Measurements from ENCODE around the gene ZBTB8A.
"Not testable (repeated sequence)": the region's sequence is repeated elsewhere in the genome, so short reads cannot be mapped to it uniquely, and the experiment has no call there.

Gene ZBTB8A

GRCh38 chr1:32622205-32622604, 83.0 kb downstream of the ZBTB8A start:
- Histone ChIP-seq H3K27ac (ENCODE audit: low read depth, low read length) (no peak overlapping the region), H3K9me3 (ENCODE audit: control insufficient read depth, insufficient read depth, low read depth, low read length) (no peaks in the 10 kb centered on the region), H3K4me3 (ENCODE audit: low read depth, low read length) (no peak overlapping the region), H3K27me3 (ENCODE audit: control insufficient read depth, insufficient read depth, low read length) (no peaks in the 10 kb centered on the region), H3K9ac (ENCODE audit: low read length) (no peak overlapping the region), H3K4me1 (ENCODE audit: control insufficient read depth, insufficient read depth, low read length) (no peaks in the 10 kb centered on the region), H3K36me3 (ENCODE audit: control insufficient read depth, insufficient read depth, low read length) (peaks cover 37% of the 10 kb centered on the region)

DNA sequence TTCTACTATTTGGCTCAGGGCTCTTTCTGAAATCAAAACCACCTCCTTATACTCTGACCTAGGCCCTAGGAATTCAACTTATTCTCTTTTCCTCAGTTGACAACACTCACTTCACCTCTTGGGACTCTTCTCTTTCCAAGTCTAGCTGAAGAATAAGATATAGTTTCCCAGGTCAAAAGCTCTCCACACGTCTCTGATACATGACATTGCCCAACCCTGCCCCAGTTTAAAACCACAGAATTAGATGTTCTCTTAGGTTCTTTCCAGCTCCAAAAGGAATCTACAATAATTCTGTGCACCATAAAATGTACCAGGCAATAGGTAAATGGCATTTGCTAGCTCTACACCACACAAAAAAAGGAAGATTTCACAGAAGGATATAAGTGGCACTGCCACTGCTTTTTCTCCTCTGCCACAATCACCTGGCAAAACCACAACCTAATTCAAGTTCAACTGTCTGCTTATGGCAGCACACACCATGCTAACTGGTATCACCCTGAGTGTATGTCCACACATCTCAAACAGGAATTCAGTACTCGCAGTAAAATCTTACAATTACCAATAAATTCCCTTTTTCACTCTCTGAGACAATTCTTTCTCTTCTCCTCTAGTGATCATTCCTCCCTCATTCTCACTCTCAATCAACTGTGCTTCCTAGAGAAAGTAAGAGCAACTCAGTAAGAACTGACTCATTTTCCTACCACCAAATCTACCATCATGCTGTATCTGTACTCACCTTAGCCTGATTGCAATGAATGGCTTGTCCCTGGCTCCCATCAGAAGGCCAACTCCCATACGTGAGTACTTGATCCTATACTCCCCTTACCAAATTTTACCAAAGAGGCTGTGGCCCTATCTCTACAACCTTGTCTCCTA, 83.8 kb downstream of the ZBTB8A start:
- H3K9ac ChIP-seq (ENCODE audit: low read length): no peak overlapping the region
- H3K9me3 ChIP-seq (ENCODE audit: control insufficient read depth, insufficient read depth, low read depth, low read length): no peaks in the 10 kb centered on the region
- no peak overlapping the region for H3K27ac ChIP-seq (ENCODE audit: low read depth, low read length)
- H3K27me3 ChIP-seq (ENCODE audit: control insufficient read depth, insufficient read depth, low read length): no peaks in the 10 kb centered on the region
- no peaks in the 10 kb centered on the region for H3K4me1 ChIP-seq (ENCODE audit: control insufficient read depth, insufficient read depth, low read length)
- H3K4me3 ChIP-seq (ENCODE audit: low read depth, low read length): no peak overlapping the region
- H3K36me3 ChIP-seq (ENCODE audit: control insufficient read depth, insufficient read depth, low read length): peaks cover 45% of the 10 kb centered on the region

DNA sequence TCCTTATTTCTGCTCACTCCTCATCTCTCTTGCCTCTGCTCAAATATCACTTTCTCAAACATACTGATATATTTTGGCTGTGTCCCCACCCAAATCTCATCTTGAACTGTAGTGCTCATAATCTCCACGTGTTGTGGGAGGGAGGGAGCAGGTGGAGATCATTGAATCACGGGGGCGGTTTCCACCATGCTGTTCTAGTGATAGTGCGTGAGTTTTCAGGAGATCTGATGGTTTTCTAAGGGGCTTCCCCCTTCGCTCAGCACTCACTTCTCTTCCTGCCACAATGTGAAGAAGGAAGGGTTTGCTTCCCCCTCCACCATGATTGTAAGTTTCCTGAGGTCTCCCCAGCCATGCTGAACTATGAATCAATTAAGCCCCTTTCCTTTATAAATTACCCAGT, 84.5 kb downstream of the ZBTB8A start:
- Histone ChIP-seq H3K9me3 (ENCODE audit: control insufficient read depth, insufficient read depth, low read depth, low read length) (no peaks in the 10 kb centered on the region), H3K4me3 (ENCODE audit: low read depth, low read length) (no peak overlapping the region), H3K27ac (ENCODE audit: low read depth, low read length) (no peak overlapping the region), H3K9ac (ENCODE audit: low read length) (no peak overlapping the region), H3K36me3 (ENCODE audit: control insufficient read depth, insufficient read depth, low read length) (peaks cover 48% of the 10 kb centered on the region), H3K27me3 (ENCODE audit: control insufficient read depth, insufficient read depth, low read length) (no peaks in the 10 kb centered on the region), H3K4me1 (ENCODE audit: control insufficient read depth, insufficient read depth, low read length) (no peaks in the 10 kb centered on the region)

- Histone ChIP-seq H3K27me3 (ENCODE audit: control insufficient read depth, insufficient read depth, low read length) (no peaks in the 10 kb centered on the region), H3K4me1 (ENCODE audit: control insufficient read depth, insufficient read depth, low read length) (no peaks in the 10 kb centered on the region), H3K9ac (ENCODE audit: low read length) (no peak overlapping the region), H3K36me3 (ENCODE audit: control insufficient read depth, insufficient read depth, low read length) (peaks cover 55% of the 10 kb centered on the region), H3K9me3 (ENCODE audit: control insufficient read depth, insufficient read depth, low read depth, low read length) (no peaks in the 10 kb centered on the region), H3K27ac (ENCODE audit: low read depth, low read length) (no peak overlapping the region), H3K4me3 (ENCODE audit: low read depth, low read length) (no peak overlapping the region)
These were observed 86.9 kb downstream of the ZBTB8A start for GRCh38 chr1:32626176-32626575.

GRCh38 chr1:32627596-32628162, 88.5 kb downstream of the ZBTB8A start:
- Histone ChIP-seq H3K27ac (ENCODE audit: low read depth, low read length) (no peak overlapping the region), H3K27me3 (ENCODE audit: control insufficient read depth, insufficient read depth, low read length) (no peaks in the 10 kb centered on the region), H3K36me3 (ENCODE audit: control insufficient read depth, insufficient read depth, low read length) (peaks cover 57% of the 10 kb centered on the region), H3K4me3 (ENCODE audit: low read depth, low read length) (no peak overlapping the region), H3K9ac (ENCODE audit: low read length) (no peak overlapping the region), H3K4me1 (ENCODE audit: control insufficient read depth, insufficient read depth, low read length) (peaks cover 6% of the 10 kb centered on the region), H3K9me3 (ENCODE audit: control insufficient read depth, insufficient read depth, low read depth, low read length) (no peaks in the 10 kb centered on the region)

DNA sequence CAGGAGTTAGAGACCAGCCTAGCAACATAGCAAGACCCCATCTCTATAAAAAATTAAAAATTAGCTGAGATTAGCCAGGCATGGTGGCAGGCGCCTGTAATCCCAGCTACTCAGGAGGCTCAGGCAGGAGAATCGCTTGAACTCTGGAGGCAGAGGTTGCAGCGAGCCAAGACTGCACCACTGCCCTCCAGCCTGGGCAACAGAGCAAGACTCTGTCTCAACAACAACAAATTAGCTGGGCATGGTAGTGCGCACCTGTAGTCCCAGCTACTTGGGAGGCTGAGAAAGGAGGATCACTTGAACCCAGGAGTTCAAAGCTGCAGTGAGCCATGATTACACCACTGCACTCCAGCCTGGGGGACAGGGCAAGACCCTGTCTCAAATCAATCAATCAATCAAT, 90.9 kb downstream of the ZBTB8A start:
- H3K9ac ChIP-seq (ENCODE audit: low read length); H3K9me3 ChIP-seq (ENCODE audit: control insufficient read depth, insufficient read depth, low read depth, low read length); H3K27ac ChIP-seq (ENCODE audit: low read depth, low read length); H3K4me3 ChIP-seq (ENCODE audit: low read depth, low read length); H3K27me3 ChIP-seq (ENCODE audit: control insufficient read depth, insufficient read depth, low read length): not testable (repeated sequence)
- H3K4me1 ChIP-seq (ENCODE audit: control insufficient read depth, insufficient read depth, low read length): peaks cover 23% of the 10 kb centered on the region
- H3K36me3 ChIP-seq (ENCODE audit: control insufficient read depth, insufficient read depth, low read length): peaks cover 68% of the 10 kb centered on the region

DNA sequence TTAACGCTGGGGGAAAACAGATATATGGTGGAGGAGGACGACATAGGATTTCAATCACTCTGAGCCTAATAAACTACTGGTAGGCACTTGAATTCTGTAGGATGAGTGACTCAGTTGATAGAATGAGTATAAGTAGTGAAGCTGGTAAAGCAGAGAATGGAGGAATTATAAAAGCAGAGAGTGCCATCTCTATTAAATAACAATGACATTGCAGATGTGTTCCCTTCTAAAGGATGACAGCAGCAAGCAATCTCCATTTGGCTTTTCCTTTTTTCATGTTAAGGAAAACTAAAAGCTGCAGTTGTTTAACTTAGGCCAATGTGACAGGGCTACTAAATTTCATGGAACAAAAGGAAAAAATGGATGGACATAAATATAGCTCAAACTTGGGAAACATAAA, 93.6 kb downstream of the ZBTB8A start:
- Histone ChIP-seq H3K9me3 (ENCODE audit: control insufficient read depth, insufficient read depth, low read depth, low read length) (no peaks in the 10 kb centered on the region), H3K4me3 (ENCODE audit: low read depth, low read length) (peak overlapping the region; percentile 34), H3K27me3 (ENCODE audit: control insufficient read depth, insufficient read depth, low read length) (no peaks in the 10 kb centered on the region), H3K27ac (ENCODE audit: low read depth, low read length) (peak overlapping the region; percentile 77; the same call in 1 of the 2 replicates), H3K36me3 (ENCODE audit: control insufficient read depth, insufficient read depth, low read length) (peaks cover 48% of the 10 kb centered on the region), H3K4me1 (ENCODE audit: control insufficient read depth, insufficient read depth, low read length) (peaks cover 46% of the 10 kb centered on the region), H3K9ac (ENCODE audit: low read length) (peak overlapping the region; percentile 17)

DNA sequence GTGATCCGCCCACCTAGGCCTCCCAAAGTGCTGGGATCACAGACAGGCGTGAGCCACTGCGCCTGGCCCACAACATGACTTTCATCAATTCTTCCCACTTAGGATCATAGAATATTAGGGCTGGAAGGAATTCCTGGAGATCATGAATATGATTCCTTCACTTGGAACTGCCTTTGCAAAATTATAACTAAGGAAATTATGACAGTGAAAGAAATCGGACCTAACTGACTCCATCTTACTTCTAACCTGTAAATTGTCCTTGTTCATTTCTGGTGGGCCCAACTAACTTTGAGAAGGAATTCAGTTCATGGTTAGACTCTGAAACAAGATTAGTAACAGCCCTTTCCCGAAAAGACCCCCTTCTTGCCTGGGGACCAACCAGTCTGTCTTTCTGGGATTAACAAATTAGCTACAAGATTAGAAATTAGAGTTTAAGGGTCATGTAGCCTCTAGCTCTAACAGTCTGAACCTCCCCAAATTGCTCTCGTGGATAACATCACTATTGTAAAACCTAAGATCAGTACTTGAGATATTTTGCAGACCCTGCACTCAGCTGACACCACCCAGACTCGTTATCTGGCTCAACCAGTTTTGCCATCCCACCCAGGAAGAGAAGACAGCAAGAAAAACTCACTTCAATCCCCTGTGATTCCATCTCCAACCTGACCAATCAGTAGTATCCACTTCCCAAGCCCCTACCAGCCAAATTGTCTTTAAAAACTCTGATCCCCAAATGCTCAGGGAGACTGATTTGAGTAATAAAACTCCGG, 96.5 kb downstream of the ZBTB8A start:
- Histone ChIP-seq H3K9me3 (ENCODE audit: control insufficient read depth, insufficient read depth, low read depth, low read length) (no peaks in the 10 kb centered on the region), H3K4me1 (ENCODE audit: control insufficient read depth, insufficient read depth, low read length) (peaks cover 47% of the 10 kb centered on the region), H3K36me3 (ENCODE audit: control insufficient read depth, insufficient read depth, low read length) (peaks cover 33% of the 10 kb centered on the region), H3K4me3 (ENCODE audit: low read depth, low read length) (no peak overlapping the region), H3K27me3 (ENCODE audit: control insufficient read depth, insufficient read depth, low read length) (no peaks in the 10 kb centered on the region), H3K9ac (ENCODE audit: low read length) (no peak overlapping the region), H3K27ac (ENCODE audit: low read depth, low read length) (no peak overlapping the region)

- no peak overlapping the region for H3K4me3 ChIP-seq (ENCODE audit: low read depth, low read length)
- H3K27me3 ChIP-seq (ENCODE audit: control insufficient read depth, insufficient read depth, low read length): no peaks in the 10 kb centered on the region
- H3K9ac ChIP-seq (ENCODE audit: low read length): peak overlapping the region; percentile 21
- H3K36me3 ChIP-seq (ENCODE audit: control insufficient read depth, insufficient read depth, low read length): peaks cover 24% of the 10 kb centered on the region; the same call in 1 of the 2 replicates
- no peaks in the 10 kb centered on the region for H3K9me3 ChIP-seq (ENCODE audit: control insufficient read depth, insufficient read depth, low read depth, low read length)
- peak overlapping the region; percentile 62; the same call in 1 of the 2 replicates for H3K27ac ChIP-seq (ENCODE audit: low read depth, low read length)
- H3K4me1 ChIP-seq (ENCODE audit: control insufficient read depth, insufficient read depth, low read length): peaks cover 50% of the 10 kb centered on the region
These were observed 97.9 kb downstream of the ZBTB8A start for GRCh38 chr1:32636914-32637645.

- H3K27me3 ChIP-seq (ENCODE audit: control insufficient read depth, insufficient read depth, low read length): no peaks in the 10 kb centered on the region
- no peak overlapping the region for H3K4me3 ChIP-seq (ENCODE audit: low read depth, low read length)
- H3K9me3 ChIP-seq (ENCODE audit: control insufficient read depth, insufficient read depth, low read depth, low read length): no peaks in the 10 kb centered on the region
- peaks cover 7% of the 10 kb centered on the region; the same call in 1 of the 2 replicates for H3K36me3 ChIP-seq (ENCODE audit: control insufficient read depth, insufficient read depth, low read length)
- H3K9ac ChIP-seq (ENCODE audit: low read length): no peak overlapping the region
- no peak overlapping the region for H3K27ac ChIP-seq (ENCODE audit: low read depth, low read length)
- peaks cover 34% of the 10 kb centered on the region for H3K4me1 ChIP-seq (ENCODE audit: control insufficient read depth, insufficient read depth, low read length)
These were observed 100.4 kb downstream of the ZBTB8A start for GRCh38 chr1:32639489-32640075.
